D721Med (cell line): ENCODE results near the gene PTPRM.

Experiments
- DNase-seq: peaks from one replicate; pipeline ENCODE4 v3.0.0; 2011; ENCODE audit warnings: low spot score; ENCODE audit not compliant: insufficient read length
- FAIRE-seq: peaks from 2 replicates; lab custom pipeline; 2011; peaks lifted over from hg19 to GRCh38; lab: Jason Lieb, UNC
- TF ChIP-seq, protein P1 (sequence below): IDR thresholded peaks from 2 replicates; pipeline ENCODE4 v1.5.1; 2012; ENCODE audit warnings: mild to moderate bottlenecking, control low read depth; ENCODE audit not compliant: insufficient read depth; ENCODE audit errors: missing control alignments

PTPRM gene

GRCh38 chr18:8229787-8230186 lies 662.7 kb downstream of the PTPRM start:
- TF ChIP-seq, protein P1, sequence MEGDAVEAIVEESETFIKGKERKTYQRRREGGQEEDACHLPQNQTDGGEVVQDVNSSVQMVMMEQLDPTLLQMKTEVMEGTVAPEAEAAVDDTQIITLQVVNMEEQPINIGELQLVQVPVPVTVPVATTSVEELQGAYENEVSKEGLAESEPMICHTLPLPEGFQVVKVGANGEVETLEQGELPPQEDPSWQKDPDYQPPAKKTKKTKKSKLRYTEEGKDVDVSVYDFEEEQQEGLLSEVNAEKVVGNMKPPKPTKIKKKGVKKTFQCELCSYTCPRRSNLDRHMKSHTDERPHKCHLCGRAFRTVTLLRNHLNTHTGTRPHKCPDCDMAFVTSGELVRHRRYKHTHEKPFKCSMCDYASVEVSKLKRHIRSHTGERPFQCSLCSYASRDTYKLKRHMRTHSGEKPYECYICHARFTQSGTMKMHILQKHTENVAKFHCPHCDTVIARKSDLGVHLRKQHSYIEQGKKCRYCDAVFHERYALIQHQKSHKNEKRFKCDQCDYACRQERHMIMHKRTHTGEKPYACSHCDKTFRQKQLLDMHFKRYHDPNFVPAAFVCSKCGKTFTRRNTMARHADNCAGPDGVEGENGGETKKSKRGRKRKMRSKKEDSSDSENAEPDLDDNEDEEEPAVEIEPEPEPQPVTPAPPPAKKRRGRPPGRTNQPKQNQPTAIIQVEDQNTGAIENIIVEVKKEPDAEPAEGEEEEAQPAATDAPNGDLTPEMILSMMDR, result no peak

GRCh38 chr18:8231316-8231715 lies 664.2 kb downstream of the PTPRM start:
- TF ChIP-seq, protein P1, result no peak
- no peak for FAIRE-seq
- no peak for DNase-seq

More at GRCh38 chr18:8229787-8230186, 662.7 kb downstream of the PTPRM start:
- DNase-seq (no peak), FAIRE-seq (no peak)

DNA sequence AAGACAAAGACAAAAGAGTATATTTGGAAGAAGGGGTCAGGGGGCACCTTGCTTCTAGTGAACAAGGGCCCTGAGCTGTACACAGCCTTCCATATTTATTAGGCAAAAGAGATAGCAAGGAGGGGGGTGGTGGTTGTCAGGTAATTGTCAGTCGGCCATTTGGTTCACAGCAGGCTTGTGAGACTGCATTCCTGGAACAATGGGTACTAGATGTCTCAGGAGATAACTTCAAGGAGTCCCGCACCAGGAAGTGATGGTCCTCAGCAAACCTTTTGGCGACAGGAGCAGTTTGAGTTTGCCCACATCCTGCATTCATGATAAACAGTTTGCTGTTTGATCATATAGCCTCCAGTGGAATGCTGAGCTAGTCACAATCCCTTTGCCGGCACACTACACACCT lies 665.7 kb downstream of the PTPRM start:
- FAIRE-seq, result no peak
- DNase-seq, result no peak
- TF ChIP-seq, protein P1, result no peak

- no peak for DNase-seq
- no peak for FAIRE-seq
- TF ChIP-seq, protein P1, result no peak
Observed at GRCh38 chr18:8235894-8236293, 668.8 kb downstream of the PTPRM start.

- FAIRE-seq (no peak), DNase-seq (no peak)
- TF ChIP-seq, protein P1, result no peak
Observed at GRCh38 chr18:8238507-8238906, 671.4 kb downstream of the PTPRM start.

GRCh38 chr18:8241731-8242130 lies 674.6 kb downstream of the PTPRM start:
- TF ChIP-seq, protein P1, result no peak
- no peak for DNase-seq
- FAIRE-seq, result peak; percentile 88

DNA sequence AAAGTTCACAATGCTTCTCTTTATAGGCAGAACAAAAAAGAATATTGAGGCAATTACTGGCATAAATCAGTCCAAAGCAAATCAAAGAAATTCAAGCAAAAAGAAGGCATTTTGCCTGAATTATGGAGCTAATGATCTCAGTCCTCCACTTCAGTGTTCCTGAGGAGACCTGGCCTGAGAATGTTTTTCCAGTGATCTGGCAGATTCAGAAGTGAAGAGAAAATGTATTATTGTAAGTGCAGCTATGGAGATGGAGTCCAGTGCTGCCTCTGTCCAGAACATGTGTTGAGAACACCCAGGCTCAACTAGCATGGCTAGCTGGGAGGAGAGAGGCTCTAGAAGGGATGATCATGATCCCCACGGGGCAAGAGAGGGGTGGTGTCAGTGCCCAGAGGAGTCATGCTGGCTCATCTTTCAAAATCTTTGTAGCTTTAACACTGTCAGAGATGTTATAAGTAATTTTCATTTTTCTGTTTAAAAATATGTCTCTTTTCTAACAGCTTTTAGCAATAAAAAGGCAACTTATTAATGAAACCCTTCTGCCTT lies 675.1 kb downstream of the PTPRM start:
- peak; percentile 44 for FAIRE-seq
- no peak for DNase-seq
- TF ChIP-seq, protein P1, result no peak
